ENCODE results near the gene AMHR2.
"Not testable (repeated sequence)": the region's sequence is repeated elsewhere in the genome, so short reads cannot be mapped to it uniquely, and the experiment has no call there.

DNA sequence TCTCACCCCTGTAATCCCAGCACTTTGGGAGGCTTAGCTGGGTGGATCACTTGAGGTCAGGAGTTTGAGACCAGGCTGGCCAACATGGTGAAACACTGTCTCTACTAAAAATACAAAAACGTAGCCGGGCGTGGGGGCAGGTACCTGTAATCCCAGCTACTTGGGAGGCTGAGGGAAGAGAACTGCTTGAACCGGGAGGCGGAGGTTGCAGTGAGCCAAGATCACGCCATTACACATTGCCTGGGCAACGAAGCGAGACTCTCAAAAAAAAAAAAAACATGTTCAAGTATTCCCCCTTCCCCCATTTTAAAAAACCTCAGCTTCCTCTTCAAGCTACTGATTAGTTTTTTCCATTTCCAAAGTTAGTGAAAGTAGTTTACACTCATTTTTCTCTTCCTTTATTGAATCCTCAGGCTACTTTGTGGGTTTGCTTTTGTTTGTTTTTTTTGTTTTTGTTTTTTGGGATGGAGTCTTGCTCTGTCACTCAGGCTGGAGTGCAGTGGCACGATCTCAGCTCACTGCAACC is 6.3 kb upstream of the AMHR2 start:
- TF ChIP-seq, protein P1, sequence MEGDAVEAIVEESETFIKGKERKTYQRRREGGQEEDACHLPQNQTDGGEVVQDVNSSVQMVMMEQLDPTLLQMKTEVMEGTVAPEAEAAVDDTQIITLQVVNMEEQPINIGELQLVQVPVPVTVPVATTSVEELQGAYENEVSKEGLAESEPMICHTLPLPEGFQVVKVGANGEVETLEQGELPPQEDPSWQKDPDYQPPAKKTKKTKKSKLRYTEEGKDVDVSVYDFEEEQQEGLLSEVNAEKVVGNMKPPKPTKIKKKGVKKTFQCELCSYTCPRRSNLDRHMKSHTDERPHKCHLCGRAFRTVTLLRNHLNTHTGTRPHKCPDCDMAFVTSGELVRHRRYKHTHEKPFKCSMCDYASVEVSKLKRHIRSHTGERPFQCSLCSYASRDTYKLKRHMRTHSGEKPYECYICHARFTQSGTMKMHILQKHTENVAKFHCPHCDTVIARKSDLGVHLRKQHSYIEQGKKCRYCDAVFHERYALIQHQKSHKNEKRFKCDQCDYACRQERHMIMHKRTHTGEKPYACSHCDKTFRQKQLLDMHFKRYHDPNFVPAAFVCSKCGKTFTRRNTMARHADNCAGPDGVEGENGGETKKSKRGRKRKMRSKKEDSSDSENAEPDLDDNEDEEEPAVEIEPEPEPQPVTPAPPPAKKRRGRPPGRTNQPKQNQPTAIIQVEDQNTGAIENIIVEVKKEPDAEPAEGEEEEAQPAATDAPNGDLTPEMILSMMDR (conservative IDR thresholded peaks at IDR 0.05; ENCODE audit: low read depth, low read length): not testable (repeated sequence)
- not testable (repeated sequence) for TF ChIP-seq EZH2 (IDR thresholded peaks at IDR 0.05; ENCODE audit: borderline replicate concordance, low read depth, low read length, poor library complexity, severe bottlenecking)
